ENCODE data around the gene SUMF2. TPM values are rescaled to one million over a fixed set of nuclear protein-coding genes. Genes with fewer than 3 reads are reported as not detected.

Gene SUMF2
- total RNA-seq, 1 experiment from 2014 or later: 99.6 TPM

GRCh38 chr7:56063882-56064625 lies at the start of gene SUMF2 (continued):
- peak; percentile 80 for TF ChIP-seq MYBL2 (CRISPR knock-in tag; IDR thresholded peaks at IDR 0.05)
- peak; percentile 93; the same call in 1 of the 2 replicates for TF ChIP-seq ZNF532 (CRISPR knock-in tag; IDR thresholded peaks at IDR 0.05; ENCODE audit: borderline replicate concordance)
- peak; percentile 72 for TF ChIP-seq CREM (CRISPR knock-in tag; IDR thresholded peaks at IDR 0.05)
- TF ChIP-seq ETV6 (CRISPR knock-in tag; IDR thresholded peaks at IDR 0.05): peak; percentile 85; the same call in 1 of the 2 replicates
- TF ChIP-seq CDX4 (CRISPR knock-in tag; IDR thresholded peaks at IDR 0.05; ENCODE audit: borderline replicate concordance): no peak
- TF ChIP-seq ZNF671 (CRISPR knock-in tag; IDR thresholded peaks at IDR 0.05): peak; percentile 94; the same call in 1 of the 2 replicates
- TF ChIP-seq TEAD4 (CRISPR knock-in tag; IDR thresholded peaks at IDR 0.05): no peak
- TF ChIP-seq NFE2L1 (CRISPR knock-in tag; IDR thresholded peaks at IDR 0.05): peak; percentile 91
- peak; percentile 56; the same call in 1 of the 2 replicates for TF ChIP-seq ZNF512 (CRISPR knock-in tag; IDR thresholded peaks at IDR 0.05; ENCODE audit: borderline replicate concordance)
- TF ChIP-seq JAZF1 (CRISPR knock-in tag; IDR thresholded peaks at IDR 0.05): no peak
- peak; percentile 87; the same call in 1 of the 2 replicates for TF ChIP-seq SMAD3 (CRISPR knock-in tag; IDR thresholded peaks at IDR 0.05; ENCODE audit: borderline replicate concordance)
- TF ChIP-seq NR3C1 (CRISPR knock-in tag; conservative IDR thresholded peaks at IDR 0.05; ENCODE audit: low read depth): no peak
- no peak for TF ChIP-seq ZNF263 (CRISPR knock-in tag; IDR thresholded peaks at IDR 0.05; ENCODE audit: low read depth)
- TF ChIP-seq HMGXB4 (CRISPR knock-in tag; IDR thresholded peaks at IDR 0.05): peak; percentile 84; the same call in 1 of the 2 replicates
- no peak for TF ChIP-seq ZNF138 (CRISPR knock-in tag; conservative IDR thresholded peaks at IDR 0.05)
- peak; percentile 89 for TF ChIP-seq MAX (CRISPR knock-in tag; IDR thresholded peaks at IDR 0.05)
- 0 out of 2 replicates have a peak, but pooled peaks have one; percentile 51 for TF ChIP-seq E2F5 (CRISPR knock-in tag; IDR thresholded peaks at IDR 0.05)
- TF ChIP-seq ERG (CRISPR knock-in tag; IDR thresholded peaks at IDR 0.05): peak; percentile 99
- 0 out of 2 replicates have a peak, but pooled peaks have one; percentile 39 for TF ChIP-seq NR2C2 (CRISPR knock-in tag; IDR thresholded peaks at IDR 0.05)
- 0 out of 2 replicates have a peak, but pooled peaks have one; percentile 40 for TF ChIP-seq NR1H2 (CRISPR knock-in tag; IDR thresholded peaks at IDR 0.05)
- TF ChIP-seq ATF2 (CRISPR knock-in tag; IDR thresholded peaks at IDR 0.05; ENCODE audit: borderline replicate concordance, low read depth): peak; percentile 62; the same call in 1 of the 2 replicates
- TF ChIP-seq ATF3 (CRISPR knock-in tag; conservative IDR thresholded peaks at IDR 0.05): 0 out of 2 replicates have a peak, but pooled peaks have one; percentile 53
- TF ChIP-seq MLX (CRISPR knock-in tag; IDR thresholded peaks at IDR 0.05): no peak
- TF ChIP-seq ZNF317 (CRISPR knock-in tag; IDR thresholded peaks at IDR 0.05; ENCODE audit: borderline replicate concordance, low read depth): no peak
